Ectodermal cell (in vitro differentiated cells): ENCODE results near the gene SLC2A10.
"Not testable (repeated sequence)": the region's sequence is repeated elsewhere in the genome, so short reads cannot be mapped to it uniquely, and the experiment has no call there.

Experiments
- H3K27ac ChIP-seq: 2 replicates; pipeline ENCODE4 v1.7.0; 2013; ENCODE audit warnings: mild to moderate bottlenecking, low read depth, low read length; ENCODE audit not compliant: insufficient read depth, poor library complexity, severe bottlenecking
- H3K27me3 ChIP-seq: 2 replicates; pipeline ENCODE4 v1.7.0; 2013; ENCODE audit warnings: mild to moderate bottlenecking, low read length; ENCODE audit not compliant: insufficient read depth, control insufficient read depth, poor library complexity, severe bottlenecking
- H3K36me3 ChIP-seq: one replicate; pipeline ENCODE4 v1.7.0; 2013; ENCODE audit warnings: low read length; ENCODE audit not compliant: control insufficient read depth, insufficient read depth
- H3K4me1 ChIP-seq: one replicate; pipeline ENCODE4 v1.7.0; 2013; ENCODE audit warnings: low read length; ENCODE audit not compliant: control insufficient read depth, insufficient read depth
- H3K4me3 ChIP-seq: 2 replicates; pipeline ENCODE4 v1.7.0; 2013; ENCODE audit warnings: low read depth, low read length, control low read depth; ENCODE audit not compliant: insufficient read depth
- H3K9me3 ChIP-seq: 2 replicates; pipeline ENCODE4 v1.7.0; 2013; ENCODE audit warnings: mild to moderate bottlenecking, low read length, moderate library complexity; ENCODE audit not compliant: control insufficient read depth
- WGBS, 2 experiments: methylation state at CpG; one replicate each; pipeline ENCODE4 v1.1.7; 2013; ENCODE audit warnings: missing lambda C conversion rate in 2 of 2; 5-methylcytosine and 5-hydroxymethylcytosine counted together

The SLC2A10 gene

DNA sequence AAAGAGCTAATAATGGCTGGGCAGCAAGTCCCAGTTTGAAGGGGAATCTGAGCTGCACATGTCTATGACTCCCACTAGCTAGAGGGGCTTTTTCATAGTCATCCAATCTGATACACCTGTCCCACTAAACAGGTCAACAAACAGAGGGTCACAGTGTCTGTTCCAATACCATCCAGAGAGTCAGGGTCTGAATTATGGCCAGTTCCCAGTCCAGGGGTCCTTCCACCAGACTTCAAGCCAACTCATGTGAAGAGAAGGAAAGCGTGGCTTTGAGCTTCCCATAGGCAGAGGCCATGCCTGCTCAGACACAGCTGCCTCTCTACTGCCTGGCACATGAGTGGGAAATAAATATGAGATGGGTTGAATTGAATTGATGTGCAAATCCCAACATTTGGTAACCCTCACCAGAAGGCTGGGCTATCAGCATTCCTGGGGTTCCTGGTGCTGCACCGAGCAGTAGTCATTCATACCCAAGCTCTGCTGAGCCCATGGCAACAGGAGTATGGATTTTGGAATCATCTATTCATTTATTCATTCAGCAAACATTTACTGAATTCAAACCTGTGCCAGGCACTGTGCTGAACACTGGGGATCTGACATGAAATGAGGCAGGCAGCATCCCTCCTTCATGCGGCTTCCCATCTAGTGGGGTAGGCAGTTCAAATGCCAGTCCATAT is 37.4 kb upstream of the SLC2A10 start:
- WGBS, 2 experiments, result 90 to 95% methylated on average over 3 of the region's 3 CpGs
- no peaks in the 10 kb centered on the region for H3K9me3 ChIP-seq
- H3K27ac ChIP-seq, result no peak overlapping the region
- H3K4me3 ChIP-seq, result no peak overlapping the region
- no peaks in the 10 kb centered on the region for H3K36me3 ChIP-seq
- no peaks in the 10 kb centered on the region for H3K27me3 ChIP-seq
- H3K4me1 ChIP-seq, result peaks cover 4% of the 10 kb centered on the region

DNA sequence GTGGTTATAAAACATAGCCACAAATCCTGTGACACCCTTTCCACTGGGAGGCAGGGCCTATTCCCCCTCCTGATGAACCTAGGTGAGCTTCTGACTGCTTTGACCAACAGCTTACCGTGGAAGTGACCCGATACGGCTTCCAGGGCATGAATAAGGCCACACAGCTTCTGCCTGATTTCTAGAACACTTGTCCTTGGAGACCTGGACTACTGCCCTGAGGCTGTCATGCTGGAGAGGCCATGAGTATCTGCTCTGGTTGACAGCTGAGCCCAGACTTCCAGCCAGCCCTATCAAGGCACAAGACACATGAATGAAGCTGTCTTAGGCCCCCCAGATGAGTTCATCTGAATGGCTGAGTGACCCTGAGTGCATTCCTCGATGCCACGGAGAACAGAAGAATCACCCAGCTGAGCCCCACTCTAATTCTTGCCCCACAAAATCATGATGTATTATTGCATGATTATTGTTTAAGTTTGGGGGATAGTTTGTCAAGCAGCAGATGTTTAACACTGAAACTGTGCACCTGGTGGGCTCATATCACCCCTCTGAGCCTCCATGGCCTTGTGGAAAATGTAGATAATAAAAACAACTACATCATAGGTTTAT is 36.8 kb upstream of the SLC2A10 start:
- WGBS, 2 experiments, result 94 to 95% methylated on average over 5 of the region's 5 CpGs
- H3K9me3 ChIP-seq, result no peaks in the 10 kb centered on the region

DNA sequence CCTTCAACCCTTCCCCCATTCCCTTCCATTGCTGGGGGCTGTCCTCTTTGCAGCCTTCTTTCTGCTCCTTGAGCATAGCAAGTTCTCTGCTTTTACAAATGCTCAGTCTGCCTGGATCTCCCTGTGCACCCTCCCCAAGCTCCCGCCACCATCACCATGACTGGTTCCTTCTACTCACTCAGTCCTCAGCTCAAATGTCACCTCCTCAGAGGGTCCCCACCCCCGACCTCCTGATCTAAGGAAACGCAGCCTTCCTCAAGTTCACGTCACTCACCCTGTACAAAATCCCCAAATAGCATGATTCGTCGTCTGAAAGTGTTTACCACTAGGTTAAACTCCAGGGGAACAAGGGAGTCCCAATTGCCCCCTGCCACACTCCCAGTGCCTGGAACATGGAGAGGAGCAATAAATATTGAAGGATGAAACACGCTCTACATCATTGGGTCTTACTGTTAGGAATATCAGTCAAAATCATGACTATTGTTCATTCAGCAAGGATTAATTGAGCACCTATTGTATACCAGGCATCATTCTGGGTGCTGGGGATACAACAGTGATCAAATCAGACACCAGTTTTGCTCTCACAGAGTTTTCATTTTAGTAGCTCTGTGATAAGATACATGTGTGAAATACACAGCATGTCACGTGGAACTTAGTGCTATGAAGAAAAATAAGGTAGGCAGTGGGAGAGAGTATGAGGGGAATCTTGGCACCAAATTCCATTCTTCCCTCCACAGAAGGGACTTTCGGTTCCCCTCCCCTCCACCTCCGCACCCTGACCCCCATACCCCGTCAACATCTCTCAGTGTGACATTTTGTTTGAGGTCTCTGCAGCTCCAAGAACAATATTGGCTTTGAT is 35.8 kb upstream of the SLC2A10 start:
- Histone ChIP-seq H3K27me3 (no peaks in the 10 kb centered on the region), H3K4me1 (peaks cover 4% of the 10 kb centered on the region), H3K9me3 (no peaks in the 10 kb centered on the region), H3K36me3 (peaks cover under 1% of the 10 kb centered on the region), H3K27ac (no peak overlapping the region), H3K4me3 (no peak overlapping the region)
- 74 to 76% methylated on average over 11 of the region's 11 CpGs for WGBS, 2 experiments

More for the DNA sequence above, 36.8 kb upstream of the SLC2A10 start:
- Histone ChIP-seq H3K27ac (no peak overlapping the region), H3K27me3 (no peaks in the 10 kb centered on the region), H3K4me3 (no peak overlapping the region), H3K4me1 (peaks cover 4% of the 10 kb centered on the region), H3K36me3 (no peaks in the 10 kb centered on the region)

DNA sequence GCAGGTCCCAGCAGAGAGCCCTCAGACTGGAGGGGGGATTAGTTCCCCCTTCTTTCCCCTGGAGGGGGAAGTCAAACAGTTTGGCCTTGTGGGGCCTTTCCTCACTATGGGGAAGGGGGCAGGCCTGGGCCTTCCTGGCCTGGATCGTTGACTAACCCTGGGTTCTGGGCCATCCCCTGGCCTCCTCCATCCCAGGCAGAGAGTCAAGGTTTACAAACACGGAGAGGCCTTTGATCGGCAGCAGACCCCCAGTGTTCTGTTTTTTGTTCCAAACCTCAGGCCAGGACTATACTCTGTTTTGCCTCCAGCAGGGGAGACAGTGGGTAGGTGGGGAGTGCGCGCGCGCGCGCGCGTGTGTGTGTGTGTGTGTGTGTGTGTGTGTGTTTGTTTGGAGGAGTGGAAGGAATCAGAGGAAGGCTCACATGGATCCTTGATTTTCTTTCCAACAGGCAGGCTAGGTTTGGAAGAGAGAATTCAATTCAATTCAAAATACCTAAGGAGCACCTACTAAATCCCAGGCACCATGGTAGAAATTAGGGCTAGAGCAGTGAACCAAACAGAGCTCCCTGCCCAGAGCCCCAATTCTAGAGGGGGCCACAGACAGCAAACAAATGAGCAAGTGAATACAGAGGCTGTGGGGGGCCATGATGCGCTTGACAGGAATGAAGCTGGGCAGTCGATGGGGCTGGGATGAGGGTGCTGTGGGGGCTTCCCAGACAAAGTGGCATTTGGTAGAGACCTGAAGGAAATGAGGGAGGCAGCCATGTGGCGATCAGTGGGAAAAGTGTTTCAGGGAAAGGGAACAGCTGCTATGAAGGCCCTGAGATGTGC is 35.0 kb upstream of the SLC2A10 start:
- no peak overlapping the region for H3K4me3 ChIP-seq
- H3K4me1 ChIP-seq, result peaks cover 4% of the 10 kb centered on the region
- H3K27me3 ChIP-seq, result no peaks in the 10 kb centered on the region
- no peak overlapping the region for H3K27ac ChIP-seq
- H3K9me3 ChIP-seq, result no peaks in the 10 kb centered on the region
- WGBS, 2 experiments, result 64 to 69% methylated on average over 14 of the region's 14 CpGs
- H3K36me3 ChIP-seq, result peaks cover 4% of the 10 kb centered on the region

DNA sequence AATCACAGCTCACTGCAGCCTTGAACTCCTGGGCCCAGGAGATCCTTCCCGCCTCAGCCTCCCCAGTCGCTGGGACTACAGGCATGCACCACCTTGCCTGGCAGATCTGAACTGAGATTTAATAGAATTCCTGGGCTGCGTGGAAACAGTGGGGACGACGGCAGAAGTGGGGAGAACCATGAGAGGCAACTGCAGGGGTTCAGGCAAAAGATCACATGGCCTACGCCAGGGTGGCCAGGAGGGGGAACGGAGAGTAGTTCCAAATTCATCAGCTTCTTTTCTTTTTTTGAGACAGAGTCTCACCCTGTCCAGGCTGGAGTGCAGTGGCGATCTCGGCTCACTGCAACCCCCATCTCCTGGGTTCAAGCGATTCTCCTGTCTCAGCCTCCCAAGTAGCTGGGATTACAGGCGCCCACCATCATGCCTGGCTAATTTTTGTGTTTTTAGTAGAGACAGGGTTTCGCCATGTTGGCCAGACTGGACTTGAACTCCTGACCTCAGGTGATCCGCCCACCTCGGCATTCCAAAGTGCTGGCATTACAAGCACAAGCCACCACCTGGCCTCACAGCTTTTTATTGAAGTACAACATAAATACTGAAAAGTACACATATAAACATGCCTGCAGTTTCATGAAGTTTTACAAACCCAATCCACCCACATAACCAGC is 32.7 kb upstream of the SLC2A10 start:
- H3K9me3 ChIP-seq, H3K27me3 ChIP-seq, H3K4me1 ChIP-seq, H3K4me3 ChIP-seq, H3K27ac ChIP-seq, H3K36me3 ChIP-seq: not testable (repeated sequence)
- 91 to 94% methylated on average over 12 to 13 of the region's 14 CpGs for WGBS, 2 experiments

DNA sequence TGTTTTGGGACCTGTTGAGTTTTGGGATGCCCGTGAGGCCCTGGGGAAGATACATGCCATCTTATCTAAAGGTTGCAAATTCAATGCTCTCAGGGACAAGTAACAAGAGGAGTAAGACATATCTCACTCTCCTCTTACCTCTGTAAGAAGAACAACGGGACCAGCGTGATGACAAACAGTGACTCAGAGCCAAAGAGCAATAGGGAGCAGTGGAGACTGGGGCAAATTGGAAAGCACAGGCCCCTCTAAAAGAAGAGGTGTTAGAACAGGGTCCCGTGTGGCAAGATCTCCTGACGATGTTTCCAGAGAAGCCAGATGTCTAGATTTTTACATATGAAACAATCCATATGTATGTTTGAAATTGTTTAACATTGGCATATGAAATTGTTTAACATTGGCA is 31.8 kb upstream of the SLC2A10 start:
- WGBS, 2 experiments, result 91 to 97% methylated on average over 5 of the region's 5 CpGs
- H3K4me3 ChIP-seq, result no peak overlapping the region

DNA sequence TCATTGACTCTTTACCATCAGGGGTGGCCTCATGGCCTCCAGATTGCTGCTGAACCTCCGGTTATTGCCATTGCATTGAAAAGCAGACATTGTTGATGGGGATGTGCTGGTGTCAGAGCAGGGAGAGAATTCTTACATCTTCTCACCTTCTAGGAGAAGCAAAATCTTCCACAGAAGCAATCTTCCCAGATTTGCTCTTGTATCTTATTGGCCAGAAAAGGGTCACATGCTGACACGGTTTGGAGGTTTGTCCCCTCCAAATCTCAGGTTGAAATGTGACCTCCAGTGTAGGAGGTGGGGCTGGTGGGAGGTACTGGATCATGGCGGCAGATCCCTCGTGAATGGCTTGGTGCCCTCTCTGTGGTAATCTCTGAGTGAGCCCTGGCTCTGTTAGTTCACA is 30.9 kb upstream of the SLC2A10 start:
- Histone ChIP-seq H3K36me3 (peaks cover 4% of the 10 kb centered on the region), H3K4me1 (peaks cover 19% of the 10 kb centered on the region), H3K4me3 (no peak overlapping the region), H3K27ac (no peak overlapping the region), H3K9me3 (no peaks in the 10 kb centered on the region), H3K27me3 (no peaks in the 10 kb centered on the region)
- WGBS, 2 experiments, result 87 to 89% methylated on average over 4 of the region's 4 CpGs

More for the DNA sequence above, 31.8 kb upstream of the SLC2A10 start:
- H3K27ac ChIP-seq, result no peak overlapping the region
- no peaks in the 10 kb centered on the region for H3K27me3 ChIP-seq
- peaks cover 11% of the 10 kb centered on the region for H3K4me1 ChIP-seq
- H3K9me3 ChIP-seq, result no peaks in the 10 kb centered on the region
- H3K36me3 ChIP-seq, result peaks cover 4% of the 10 kb centered on the region

DNA sequence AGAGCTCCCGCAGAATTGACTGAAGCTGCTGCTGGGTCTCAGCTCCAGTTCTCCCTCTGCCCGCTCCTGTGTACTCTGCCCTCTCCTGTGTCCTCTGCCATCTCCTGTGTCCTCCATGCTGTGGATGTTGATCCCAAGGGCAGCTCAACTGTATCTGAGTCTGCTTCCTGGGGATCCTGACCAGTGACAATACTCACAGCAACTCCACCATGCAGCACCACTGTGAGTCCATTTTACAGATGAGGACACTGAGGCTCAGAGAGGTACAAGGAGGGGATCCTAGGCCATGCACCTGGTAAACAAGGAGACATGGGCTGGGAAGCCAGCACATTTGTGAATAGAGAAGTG is 28.8 kb upstream of the SLC2A10 start:
- 92 to 96% methylated on average over 2 of the region's 2 CpGs for WGBS, 2 experiments
- no peaks in the 10 kb centered on the region for H3K27me3 ChIP-seq
- H3K27ac ChIP-seq, result no peak overlapping the region
- H3K4me3 ChIP-seq, result no peak overlapping the region
- H3K9me3 ChIP-seq, result no peaks in the 10 kb centered on the region
- peaks cover 23% of the 10 kb centered on the region for H3K4me1 ChIP-seq
- H3K36me3 ChIP-seq, result peaks cover 11% of the 10 kb centered on the region

DNA sequence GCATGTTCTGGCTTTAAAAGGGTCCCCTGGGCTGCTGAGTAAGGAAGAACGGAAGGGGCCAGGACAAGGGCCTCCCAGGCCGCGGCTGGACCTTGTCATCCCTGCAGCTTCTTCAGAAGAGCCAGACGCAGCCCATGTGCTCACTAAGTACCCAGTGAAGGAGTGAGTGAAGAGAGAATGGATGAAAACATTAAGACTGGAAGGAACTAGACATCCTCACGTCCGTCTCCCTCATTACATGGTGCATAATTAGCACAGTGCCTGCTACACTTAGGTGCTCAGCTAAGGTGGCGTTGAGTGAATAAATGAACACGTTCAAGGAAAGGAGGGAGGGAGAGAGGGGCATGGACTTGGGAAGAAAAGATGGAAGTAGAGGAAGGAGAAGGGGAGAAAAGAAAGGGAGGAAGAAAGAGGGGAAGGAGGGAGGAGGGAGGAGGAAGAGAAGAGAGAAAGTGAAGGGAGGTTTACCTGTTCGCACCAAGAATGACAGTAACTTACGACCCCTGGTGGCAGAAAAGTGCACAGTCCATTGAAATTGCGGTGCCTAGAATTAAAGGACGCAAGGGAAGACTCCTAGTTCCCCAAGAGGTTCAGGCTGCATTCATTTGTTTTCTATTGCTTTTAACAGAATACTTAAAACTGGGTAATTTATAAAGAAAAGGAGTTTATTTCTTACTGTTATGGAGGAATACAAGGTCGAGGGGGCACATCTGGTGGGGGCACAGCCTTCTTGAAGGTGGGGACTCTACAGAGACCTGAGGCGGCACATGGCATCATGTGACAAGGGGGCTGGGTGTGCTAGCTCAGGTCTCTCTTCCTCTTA is 28.2 kb upstream of the SLC2A10 start:
- Histone ChIP-seq H3K9me3 (no peaks in the 10 kb centered on the region), H3K27ac (no peak overlapping the region), H3K4me1 (peaks cover 23% of the 10 kb centered on the region), H3K4me3 (no peak overlapping the region), H3K27me3 (no peaks in the 10 kb centered on the region), H3K36me3 (peaks cover 14% of the 10 kb centered on the region)
- 56 to 59% methylated on average over 14 of the region's 14 CpGs for WGBS, 2 experiments
